22Rv1 (cell line): ENCODE measurements around the gene KRTAP2-3.

ENCODE experiments used
- ZFX ChIP-seq: fragments of 450-650 bp; IDR thresholded peaks from 2 replicates; pipeline ENCODE4 v1.6.1; 2017; ENCODE audit warnings: antibody characterized with exemption, borderline replicate concordance
- TF ChIP-seq, protein P1 (sequence below): fragments of 450-650 bp; IDR thresholded peaks from 2 replicates; pipeline ENCODE4 v1.5.1; 2017; ENCODE audit warnings: mild to moderate bottlenecking

DNA sequence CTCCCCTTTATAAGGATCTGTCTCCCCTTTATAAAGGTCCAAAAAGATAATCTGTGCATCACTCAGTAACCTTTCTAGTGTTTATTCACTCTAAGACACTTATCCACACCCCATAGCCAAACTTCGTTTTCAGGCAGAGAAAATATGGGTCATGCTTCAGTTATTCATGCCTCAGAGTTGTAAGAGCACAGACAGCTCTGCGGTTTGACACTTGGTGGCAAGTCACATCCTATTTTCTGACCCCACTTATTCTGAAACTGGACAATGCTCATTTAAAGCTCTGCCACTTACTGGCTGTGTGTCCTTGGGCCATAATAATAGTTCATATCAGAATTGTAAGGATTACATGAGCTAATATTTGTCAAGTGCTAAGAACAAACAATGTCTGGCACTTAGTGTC, 10.8 kb downstream of the KRTAP2-3 start:
- TF ChIP-seq, protein P1, sequence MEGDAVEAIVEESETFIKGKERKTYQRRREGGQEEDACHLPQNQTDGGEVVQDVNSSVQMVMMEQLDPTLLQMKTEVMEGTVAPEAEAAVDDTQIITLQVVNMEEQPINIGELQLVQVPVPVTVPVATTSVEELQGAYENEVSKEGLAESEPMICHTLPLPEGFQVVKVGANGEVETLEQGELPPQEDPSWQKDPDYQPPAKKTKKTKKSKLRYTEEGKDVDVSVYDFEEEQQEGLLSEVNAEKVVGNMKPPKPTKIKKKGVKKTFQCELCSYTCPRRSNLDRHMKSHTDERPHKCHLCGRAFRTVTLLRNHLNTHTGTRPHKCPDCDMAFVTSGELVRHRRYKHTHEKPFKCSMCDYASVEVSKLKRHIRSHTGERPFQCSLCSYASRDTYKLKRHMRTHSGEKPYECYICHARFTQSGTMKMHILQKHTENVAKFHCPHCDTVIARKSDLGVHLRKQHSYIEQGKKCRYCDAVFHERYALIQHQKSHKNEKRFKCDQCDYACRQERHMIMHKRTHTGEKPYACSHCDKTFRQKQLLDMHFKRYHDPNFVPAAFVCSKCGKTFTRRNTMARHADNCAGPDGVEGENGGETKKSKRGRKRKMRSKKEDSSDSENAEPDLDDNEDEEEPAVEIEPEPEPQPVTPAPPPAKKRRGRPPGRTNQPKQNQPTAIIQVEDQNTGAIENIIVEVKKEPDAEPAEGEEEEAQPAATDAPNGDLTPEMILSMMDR, result no peak
- TF ChIP-seq ZFX, result no peak
